GM19351 (cell line): Measurements from ENCODE around the gene KRT76.

Source experiments
- ATAC-seq: cut with Tn5 transposase; IDR thresholded peaks from one replicate; pipeline ENCODE4 v1.9.1; 2021; ENCODE audit warnings: mild to moderate bottlenecking, moderate library complexity; ENCODE audit not compliant: unreplicated experiment

KRT76 gene

GRCh38 chr12:52787324-52788191 is 10.4 kb upstream of the KRT76 start:
- no peak for ATAC-seq

DNA sequence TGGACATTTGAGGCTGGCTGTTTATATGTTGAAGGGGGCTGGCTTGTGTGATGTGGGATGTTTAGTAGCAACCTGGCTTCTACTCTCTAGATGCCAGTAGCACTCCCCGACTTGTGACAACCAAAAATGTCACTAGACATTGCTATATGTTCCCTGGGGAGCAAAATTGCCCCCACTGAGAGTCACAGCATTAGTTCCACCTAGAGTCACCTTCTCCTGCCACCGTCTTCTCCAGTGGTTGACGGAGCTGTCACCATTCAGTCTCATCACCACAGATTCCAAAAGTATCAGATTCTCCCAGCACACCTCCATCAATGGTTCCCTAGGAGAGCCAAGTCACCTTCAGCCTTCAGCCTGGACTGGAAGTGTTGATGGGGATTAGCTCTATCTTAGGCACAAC is 7.8 kb upstream of the KRT76 start:
- ATAC-seq, result no peak

DNA sequence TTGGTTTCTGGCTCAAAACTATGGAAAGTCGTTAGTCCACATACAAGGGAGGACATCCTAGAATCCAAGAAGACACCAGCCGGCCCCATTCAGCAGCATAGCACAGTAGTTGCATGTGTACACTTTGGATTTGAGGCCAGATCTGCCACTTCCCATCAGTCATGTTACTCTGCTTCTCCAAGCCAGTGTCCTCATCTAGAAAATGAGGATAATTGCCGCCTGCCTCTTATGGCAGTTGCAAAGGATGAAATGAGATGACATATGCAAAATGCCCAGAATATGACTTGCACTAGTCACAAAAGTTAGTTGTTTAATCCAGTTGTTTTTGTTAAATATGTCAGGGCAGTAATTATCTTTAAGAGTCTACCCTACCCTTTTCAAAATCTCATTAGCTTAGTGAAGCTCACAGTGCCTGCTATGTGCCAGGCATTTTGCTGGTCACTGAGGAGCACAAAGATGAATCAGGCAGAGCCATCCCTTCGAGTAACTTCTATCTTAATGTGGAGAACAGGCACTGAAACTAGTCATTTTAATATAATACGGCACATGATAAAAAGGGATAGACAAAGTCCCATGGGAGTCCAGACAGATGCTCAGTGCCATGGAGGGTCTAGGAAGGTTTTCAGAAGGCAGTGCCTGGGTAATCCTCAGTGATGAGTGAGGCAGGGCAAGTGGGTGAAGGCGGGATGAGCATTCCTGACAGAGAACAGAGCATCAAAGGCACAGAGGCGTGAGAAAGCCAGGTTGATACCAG is 6.6 kb upstream of the KRT76 start:
- no peak for ATAC-seq

GRCh38 chr12:52782502-52782901 is 5.4 kb upstream of the KRT76 start:
- no peak for ATAC-seq

DNA sequence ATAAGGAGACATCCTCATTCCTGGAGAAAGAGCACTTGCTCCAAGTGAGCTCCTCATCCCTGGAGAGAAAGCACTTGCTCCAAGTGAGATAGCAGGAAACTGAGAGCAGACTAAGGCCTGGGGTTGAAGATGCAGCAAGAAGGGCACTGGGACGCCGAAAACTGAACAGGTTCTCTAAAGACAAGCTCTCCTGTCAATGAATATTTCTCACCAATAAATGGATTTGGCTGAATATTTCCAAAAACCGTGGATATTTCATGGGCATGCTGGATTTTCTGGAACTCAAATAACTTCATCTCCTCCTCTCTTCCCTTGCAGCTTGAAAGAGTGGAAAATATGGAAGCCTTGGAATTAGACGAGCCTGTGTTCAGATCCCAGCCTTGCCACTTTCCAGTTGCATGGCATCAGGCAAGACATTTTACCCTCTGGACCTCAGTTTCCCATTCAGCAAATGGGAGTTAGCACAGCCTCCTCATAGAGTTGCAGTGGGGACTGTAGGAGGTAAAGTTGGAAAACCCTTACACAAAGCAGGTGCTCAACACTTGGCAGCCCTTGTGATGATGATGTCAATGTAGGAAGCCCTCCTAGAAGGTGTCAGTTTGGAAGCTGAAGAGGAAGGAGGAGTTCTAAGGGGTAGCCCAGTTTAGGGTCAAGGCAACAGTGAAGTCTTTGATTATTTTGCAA is 4.4 kb upstream of the KRT76 start:
- no peak for ATAC-seq

DNA sequence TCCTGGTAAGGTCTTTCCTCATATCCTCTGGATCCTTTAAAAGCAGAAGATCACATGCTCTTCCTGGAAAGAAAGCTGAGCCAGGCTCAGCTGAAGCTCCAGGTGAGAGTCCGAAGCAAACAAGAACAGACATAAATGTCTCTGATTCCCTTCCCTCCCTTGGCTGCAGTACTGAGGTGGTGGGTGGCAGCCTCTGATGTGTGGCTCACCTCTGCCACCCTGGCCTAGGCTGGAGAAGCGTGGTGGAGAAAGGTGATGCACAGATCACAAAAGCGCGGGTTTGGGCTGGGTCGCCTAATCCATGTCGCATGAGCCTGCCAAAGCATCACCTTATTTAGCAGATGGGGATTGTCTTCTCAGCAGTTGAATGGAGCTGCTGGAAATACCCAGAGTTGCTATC is 2.8 kb upstream of the KRT76 start:
- ATAC-seq, result no peak

GRCh38 chr12:52778833-52779232 is 1.7 kb upstream of the KRT76 start:
- no peak for ATAC-seq

- no peak for ATAC-seq
Measured at GRCh38 chr12:52777566-52777965, 421 bp upstream of the KRT76 start.

DNA sequence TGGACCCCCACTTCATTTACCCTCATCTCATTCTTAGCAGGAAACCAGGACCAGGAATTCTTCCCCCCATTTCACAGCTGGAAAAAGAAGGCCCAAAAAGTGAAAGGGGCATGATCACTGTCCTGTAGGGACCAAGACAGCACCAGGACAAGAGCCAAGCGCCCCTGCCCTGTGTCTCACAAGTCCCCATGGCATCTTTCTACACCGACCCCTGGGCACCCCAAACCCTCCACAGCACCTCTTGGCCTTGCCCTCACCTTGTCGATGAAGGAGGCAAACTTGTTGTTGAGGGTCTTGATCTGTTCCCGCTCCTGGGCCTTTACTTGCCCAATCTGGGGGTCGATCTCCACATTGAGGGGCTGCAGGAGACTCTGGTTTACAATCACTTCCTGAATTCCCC is 710 bp downstream of the KRT76 start:
- no peak for ATAC-seq

GRCh38 chr12:52774629-52775250 is 2.4 kb downstream of the KRT76 start:
- no peak for ATAC-seq

DNA sequence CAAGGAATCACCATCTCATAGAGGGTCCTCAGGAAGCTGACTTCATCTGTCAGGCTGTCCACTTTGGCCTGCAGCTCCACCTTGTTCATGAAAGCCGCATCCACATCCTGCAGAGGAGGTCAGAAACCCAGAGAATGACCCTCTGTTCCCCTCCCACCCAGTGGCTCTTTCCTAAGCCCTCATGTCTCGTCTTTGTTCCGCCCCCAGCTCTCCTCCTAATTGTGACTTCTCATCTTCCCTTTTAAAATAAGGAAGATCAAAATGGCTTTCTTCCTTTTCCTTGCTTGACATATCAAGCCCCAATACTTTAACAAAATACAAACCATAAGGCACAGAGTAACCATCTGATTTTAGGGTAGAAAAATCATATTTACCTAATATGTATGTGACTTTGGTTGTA is 4.4 kb downstream of the KRT76 start:
- no peak for ATAC-seq

DNA sequence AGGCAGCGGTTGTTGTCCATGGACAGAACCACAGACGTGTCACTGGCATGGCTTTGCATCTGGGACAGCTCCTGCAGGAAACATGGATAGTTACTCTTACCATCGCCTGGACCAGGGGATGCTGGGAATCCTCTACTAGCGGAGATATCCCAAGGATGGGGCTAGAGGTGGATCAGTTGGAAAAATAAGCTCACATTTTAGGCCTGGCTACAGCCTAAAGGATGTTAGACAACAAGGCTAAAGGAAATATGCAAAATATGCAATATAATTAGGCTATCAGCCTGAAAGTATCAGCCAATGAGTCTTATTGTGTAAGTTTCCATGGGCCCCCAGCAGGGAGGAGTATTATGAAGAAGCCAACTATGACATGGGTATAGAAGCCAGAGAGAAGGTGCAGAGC is 5.0 kb downstream of the KRT76 start:
- ATAC-seq, result no peak

DNA sequence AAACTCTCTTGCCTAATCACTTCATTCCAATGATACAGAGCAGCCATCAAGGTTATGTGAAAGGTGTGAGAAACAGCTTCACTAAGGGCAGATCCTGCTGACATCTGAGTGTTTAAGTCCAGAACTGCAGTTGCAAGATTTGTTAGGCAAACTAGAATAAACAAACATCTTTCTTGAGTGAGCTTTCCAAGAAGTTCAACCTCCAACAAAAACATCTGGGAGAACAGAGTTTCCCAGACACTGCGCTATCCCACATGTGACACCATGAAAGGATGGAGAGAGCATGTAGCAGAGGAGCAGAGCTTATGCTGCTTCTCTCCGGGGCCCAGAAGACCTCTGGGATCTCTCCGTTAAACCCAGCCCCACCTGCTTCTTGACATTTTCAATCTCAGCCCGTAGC is 5.6 kb downstream of the KRT76 start:
- no peak for ATAC-seq

- ATAC-seq, result no peak
Measured at GRCh38 chr12:52771088-52771487, 6.1 kb downstream of the KRT76 start.

GRCh38 chr12:52769946-52770345 is 7.2 kb downstream of the KRT76 start:
- ATAC-seq, result no peak

GRCh38 chr12:52769354-52769753 is 7.8 kb downstream of the KRT76 start:
- ATAC-seq, result no peak

GRCh38 chr12:52768479-52769200 is 8.5 kb downstream of the KRT76 start:
- no peak for ATAC-seq

DNA sequence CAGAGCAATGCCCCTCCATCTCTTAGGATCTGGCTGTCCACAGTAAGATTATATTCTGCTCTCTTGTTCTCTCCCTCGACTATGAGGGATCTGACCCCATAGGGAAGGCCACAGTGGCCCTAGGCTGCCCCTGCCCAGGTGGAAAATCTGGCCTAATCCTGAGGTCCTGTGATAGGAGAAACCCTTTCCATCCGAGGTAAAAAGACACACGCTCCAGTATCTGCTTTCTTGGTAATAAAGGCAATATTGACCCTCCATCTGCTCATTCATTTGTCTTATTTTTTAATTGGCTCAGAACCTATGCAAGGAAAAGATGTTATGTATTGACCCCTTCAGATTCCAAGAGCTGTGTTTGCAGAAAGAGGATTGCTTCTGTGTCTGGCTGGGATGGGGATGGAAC is 9.7 kb downstream of the KRT76 start:
- no peak for ATAC-seq

GRCh38 chr12:52767020-52767379 is 10.1 kb downstream of the KRT76 start:
- ATAC-seq, result no peak

DNA sequence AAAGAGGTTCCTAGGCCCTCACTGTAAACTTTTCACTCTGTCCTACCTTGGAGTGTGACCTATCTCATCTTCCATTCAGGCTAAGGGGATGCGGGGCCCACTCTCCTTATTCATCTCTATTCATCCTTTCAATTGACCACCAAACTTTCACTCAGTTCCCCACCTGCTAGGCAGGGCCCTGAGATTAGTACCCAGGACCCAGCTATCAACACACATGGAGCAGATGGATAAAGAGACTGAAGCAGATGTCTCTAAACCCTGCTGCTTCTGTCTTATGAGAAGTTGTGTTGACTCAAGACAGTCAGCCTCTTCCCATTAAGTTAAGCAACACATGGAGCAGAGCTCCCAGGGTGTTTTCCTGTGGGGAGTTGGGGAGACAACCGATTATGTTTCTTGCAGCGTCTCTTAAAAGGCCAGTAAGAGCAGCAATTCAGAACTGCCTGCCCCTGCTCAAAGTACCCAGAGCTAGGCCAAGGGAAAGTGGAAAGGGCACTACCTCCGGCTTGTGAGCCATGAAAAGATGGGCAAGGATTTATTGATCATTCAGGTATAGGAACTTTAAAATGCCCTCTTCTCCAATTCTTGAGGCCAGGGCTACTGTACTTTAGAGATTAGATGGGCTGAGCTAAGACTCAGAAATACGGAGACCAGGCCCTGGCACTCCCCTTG is 10.7 kb downstream of the KRT76 start:
- ATAC-seq, result no peak
